Endothelial cell of umbilical vein (primary cell): ENCODE results near the gene CLSTN1.

Experiments
- CTCF ChIP-seq, 2 donors: IDR thresholded peaks; 1 replicate in 1 of 2; 2 replicates in 1 of 2; pipeline ENCODE4 v1.5.1; 2011; ENCODE audit warnings: low read length in 2 of 2, mild to moderate bottlenecking in 2 of 2, moderate library complexity in 2 of 2, control low read depth in 1 of 2, inconsistent platforms in 1 of 2, low read depth in 1 of 2; ENCODE audit not compliant: insufficient read depth in 1 of 2; ENCODE audit errors: extremely low read depth in 1 of 2
- EZH2 ChIP-seq: IDR thresholded peaks from 2 replicates; pipeline ENCODE4 v1.6.1; 2012; ENCODE audit warnings: borderline replicate concordance, low read depth, mild to moderate bottlenecking, moderate library complexity, low read length, inconsistent platforms; ENCODE audit not compliant: severe bottlenecking
- GATA2 ChIP-seq: IDR thresholded peaks from 2 replicates; pipeline ENCODE4 v1.7.0; 2011; ENCODE audit warnings: low read depth, mild to moderate bottlenecking, moderate library complexity, mixed read lengths, low read length; ENCODE audit not compliant: insufficient read length, insufficient read depth
- JUN ChIP-seq: IDR thresholded peaks from 2 replicates; pipeline ENCODE4 v1.6.1; 2011; ENCODE audit warnings: borderline replicate concordance, low read depth; ENCODE audit not compliant: insufficient read length, insufficient read depth
- MYC ChIP-seq: IDR thresholded peaks from one replicate; pipeline ENCODE4 v1.6.1; 2011; ENCODE audit warnings: mild to moderate bottlenecking, low read depth, low read length
- POLR2A ChIP-seq: IDR thresholded peaks from 2 replicates; pipeline ENCODE4 v1.6.1; 2012; ENCODE audit warnings: low read depth, mild to moderate bottlenecking, control low read depth, low read length
- POLR2AphosphoS5 ChIP-seq: IDR thresholded peaks from 2 replicates; pipeline ENCODE4 v1.6.1; 2012; ENCODE audit warnings: low read depth, mild to moderate bottlenecking, control low read depth, low read length, moderate library complexity; ENCODE audit not compliant: insufficient read depth

- TF ChIP-seq POLR2AphosphoS5: no peak
- TF ChIP-seq CTCF (IDR thresholded peaks at IDR 0.05; ENCODE audit: extremely low read depth in 1 of 2, insufficient read depth in 1 of 2, low read depth in 1 of 2, low read length in 2 of 2): no peak
- TF ChIP-seq GATA2: no peak
- no peak for TF ChIP-seq MYC
- no peak for TF ChIP-seq EZH2
- no peak for TF ChIP-seq JUN
- no peak for TF ChIP-seq POLR2A
Measured at GRCh38 chr1:9808459-9808858, 15.3 kb downstream of the CLSTN1 start.
